H1 (cell line): ENCODE results near the gene LONP2. TPM values are rescaled to one million over a fixed set of nuclear protein-coding genes. Genes with fewer than 3 reads are reported as not detected.
"Not testable (repeated sequence)": the region's sequence is repeated elsewhere in the genome, so short reads cannot be mapped to it uniquely, and the experiment has no call there.

Source experiments
- CTCF ChIA-PET: fragments of 300-600 bp; sonication (Branson Sonifier 250); formaldehyde crosslinking; loops from one replicate; lab custom pipeline; 2021; ENCODE audit not compliant: partially characterized antibody; lab: Charles Lee
- POLR2A ChIA-PET: fragments of 300-600 bp; sonication (Branson Sonifier 250); formaldehyde crosslinking; loops from one replicate; lab custom pipeline; 2021; ENCODE audit warnings: inconsistent platforms; ENCODE audit not compliant: partially characterized antibody; lab: Charles Lee
- DNase-seq, 2 experiments: peaks; one replicate each; pipeline versions ENCODE4 v3.0.0 to v3.0.0-alpha.2; 2010 to 2022; ENCODE audit warnings: low spot score in 2 of 2, low read depth in 1 of 2, mixed read lengths in 1 of 2
- FAIRE-seq: peaks from 2 replicates; lab custom pipeline; 2011; peaks lifted over from hg19 to GRCh38; lab: Jason Lieb, UNC
- H2AFZ ChIP-seq: 2 replicates; pipeline ENCODE4 v1.8.1; 2012; ENCODE audit warnings: low read length, inconsistent platforms
- H2AK5ac ChIP-seq: 2 replicates; pipeline ENCODE4 v1.6.1; 2013; ENCODE audit warnings: low read depth, low read length
- H2BK120ac ChIP-seq: replicated peaks from 2 replicates; pipeline ENCODE3; 2013; ENCODE audit warnings: low read depth, low read length, inconsistent platforms
- H2BK12ac ChIP-seq: 2 replicates; pipeline ENCODE4 v1.6.1; 2013; ENCODE audit warnings: low read depth, low read length
- H2BK15ac ChIP-seq: 2 replicates; pipeline ENCODE4 v1.6.1; 2013; ENCODE audit warnings: low read length
- H2BK20ac ChIP-seq: 2 replicates; pipeline ENCODE4 v1.6.1; 2013; ENCODE audit warnings: low read length
- H2BK5ac ChIP-seq: 2 replicates; pipeline ENCODE4 v1.6.1; 2013; ENCODE audit warnings: low read depth, low read length
- H3K14ac ChIP-seq: 2 replicates; pipeline ENCODE4 v1.6.1; 2013; ENCODE audit warnings: inconsistent platforms; ENCODE audit not compliant: insufficient read length
- H3K18ac ChIP-seq: 2 replicates; pipeline ENCODE4 v1.6.1; 2013; ENCODE audit warnings: low read length; ENCODE audit errors: extremely low read depth
- H3K23ac ChIP-seq: 2 replicates; pipeline ENCODE4 v1.6.1; 2013; ENCODE audit warnings: inconsistent platforms; ENCODE audit not compliant: insufficient read length
- H3K23me2 ChIP-seq: 2 replicates; pipeline ENCODE4 v1.6.1; 2013; ENCODE audit warnings: low read depth, low read length
- H3K27ac ChIP-seq: 2 replicates; pipeline ENCODE4 v1.6.1; 2011; ENCODE audit warnings: low read depth, low read length, inconsistent platforms
- H3K27me3 ChIP-seq, 4 experiments: replicated peaks in 1 of 4; 1 replicate in 1 of 4; 2 replicates in 3 of 4; pipeline versions ENCODE4 v1.6.1 to v1.8.1; 2011 to 2013; ENCODE audit warnings: low read length in 3 of 4, mild to moderate bottlenecking in 3 of 4, inconsistent platforms in 2 of 4, mixed read lengths in 2 of 4, moderate library complexity in 1 of 4; ENCODE audit not compliant: control insufficient read depth in 3 of 4, insufficient read depth in 3 of 4; ENCODE audit errors: extremely low read depth in 1 of 4
- H3K36me3 ChIP-seq, 4 experiments: 2 replicates each; pipeline versions ENCODE4 v1.6.1 to v1.8.1; 2011 to 2013; ENCODE audit warnings: mild to moderate bottlenecking in 4 of 4, low read length in 3 of 4, moderate library complexity in 2 of 4, control low read depth in 1 of 4, inconsistent platforms in 1 of 4; ENCODE audit not compliant: insufficient read depth in 4 of 4, control insufficient read depth in 2 of 4
- H3K4ac ChIP-seq: replicated peaks from 2 replicates; pipeline ENCODE3; 2013; ENCODE audit warnings: low read length, low read depth, mixed read lengths, inconsistent platforms; ENCODE audit not compliant: insufficient read length
- H3K4me1 ChIP-seq, 4 experiments: replicated peaks in 1 of 4; 1 replicate in 1 of 4; 2 replicates in 3 of 4; pipeline versions ENCODE4 v1.6.1 to v1.8.1; 2011 to 2013; ENCODE audit warnings: low read length in 3 of 4, inconsistent platforms in 2 of 4, mixed read lengths in 1 of 4; ENCODE audit not compliant: insufficient read depth in 4 of 4, control insufficient read depth in 3 of 4
- H3K4me2 ChIP-seq, 2 experiments: 2 replicates each; pipeline versions ENCODE4 v1.6.1 to v1.8.1; 2011 to 2013; ENCODE audit warnings: low read depth in 2 of 2, low read length in 2 of 2, control low read depth in 1 of 2, inconsistent platforms in 1 of 2, mild to moderate bottlenecking in 1 of 2; ENCODE audit not compliant: insufficient read depth in 1 of 2
- H3K4me3 ChIP-seq, 4 experiments: fragments of 200-600, 300-600 bp in 1 of 4; sonication (generic), shearing (Covaris generic), sonication (Bioruptor Twin) in 1 of 4; 2 replicates each; pipeline versions ENCODE4 v1.5.1 to v1.8.1; 2011 to 2016; ENCODE audit warnings: low read length in 4 of 4, low read depth in 3 of 4, control low read depth in 2 of 4, inconsistent platforms in 2 of 4, mild to moderate bottlenecking in 2 of 4, mixed read lengths in 1 of 4, moderate library complexity in 1 of 4; ENCODE audit not compliant: insufficient read depth in 2 of 4; ENCODE audit errors: extremely low read depth in 1 of 4
- H3K56ac ChIP-seq: replicated peaks from 2 replicates; pipeline ENCODE3; 2013; ENCODE audit warnings: low read depth, mild to moderate bottlenecking, mixed read lengths, low read length, inconsistent platforms; ENCODE audit not compliant: insufficient read length
- H3K79me1 ChIP-seq: 2 replicates; pipeline ENCODE4 v1.6.1; 2013; ENCODE audit warnings: low read depth, low read length, control low read depth
- H3K79me2 ChIP-seq, 2 experiments: 2 replicates each; pipeline versions ENCODE4 v1.6.1 to v1.8.1; 2012 to 2013; ENCODE audit warnings: low read length in 2 of 2, mild to moderate bottlenecking in 2 of 2, inconsistent platforms in 1 of 2; ENCODE audit not compliant: insufficient read depth in 2 of 2, control insufficient read depth in 1 of 2
- H3K9ac ChIP-seq, 4 experiments: replicated peaks in 1 of 4; 1 replicate in 1 of 4; 2 replicates in 3 of 4; pipeline versions ENCODE4 v1.6.1 to v1.8.1; 2011 to 2013; ENCODE audit warnings: low read depth in 3 of 4, low read length in 3 of 4, control low read depth in 2 of 4, mild to moderate bottlenecking in 2 of 4, moderate library complexity in 2 of 4, inconsistent platforms in 1 of 4; ENCODE audit errors: extremely low read depth in 1 of 4
- H3K9me3 ChIP-seq, 2 experiments: 2 replicates each; pipeline versions ENCODE4 v1.6.1 to v1.8.1; 2012 to 2013; ENCODE audit warnings: mild to moderate bottlenecking in 2 of 2, moderate library complexity in 2 of 2, control low read depth in 1 of 2, inconsistent platforms in 1 of 2, low read depth in 1 of 2, low read length in 1 of 2, mixed read lengths in 1 of 2; ENCODE audit not compliant: insufficient read depth in 2 of 2
- H4K20me1 ChIP-seq, 2 experiments: replicated peaks in 1 of 2; 2 replicates each; pipeline versions ENCODE3 to v1.8.1; 2011 to 2013; ENCODE audit warnings: inconsistent platforms in 2 of 2, low read length in 2 of 2, mild to moderate bottlenecking in 1 of 2; ENCODE audit not compliant: insufficient read depth in 2 of 2, control insufficient read depth in 1 of 2
- H4K5ac ChIP-seq: 2 replicates; pipeline ENCODE4 v1.6.1; 2013; ENCODE audit warnings: low read length, low read depth, mixed read lengths, inconsistent platforms; ENCODE audit not compliant: insufficient read length
- H4K8ac ChIP-seq: 2 replicates; pipeline ENCODE4 v1.8.0; 2013; ENCODE audit warnings: mild to moderate bottlenecking, moderate library complexity, low read length, inconsistent platforms; ENCODE audit not compliant: insufficient read depth; ENCODE audit errors: extremely low read depth
- H4K91ac ChIP-seq: replicated peaks from 2 replicates; pipeline ENCODE3; 2013; ENCODE audit warnings: low read length, mixed read lengths, inconsistent platforms; ENCODE audit not compliant: insufficient read length
- WGBS, 2 experiments: shearing (Covaris generic) in 1 of 2; methylation state at CpG; one replicate each; pipeline versions ENCODE4 v1.1.6 to v1.1.7; 2013 to 2015; ENCODE audit warnings: low lambda C conversion rate in 2 of 2, mixed read lengths in 2 of 2, inconsistent platforms in 1 of 2, low coverage in 1 of 2, missing lambda C conversion rate in 1 of 2; ENCODE audit not compliant: insufficient replicate concordance in 2 of 2, insufficient coverage in 1 of 2, insufficient read length in 1 of 2; ENCODE audit errors: extremely low coverage in 1 of 2, missing lambda C conversion rate in 1 of 2; 5-methylcytosine and 5-hydroxymethylcytosine counted together
- polyA plus RNA-seq, 7 experiments: library from polyadenylated mRNA; depleted of rRNA in 3 of 7; stranded (reverse) in 5 of 7; unstranded in 2 of 7; fragments of >200 nt in 5 of 7; fragments of 200-250 nt in 2 of 7; gene quantifications; 1 replicate in 5 of 7; 2 replicates in 1 of 7; 4 replicates in 1 of 7; pipeline versions ENCODE4 v1.2.1 to v1.2.3, GENCODE V29; 2011 to 2013; ENCODE audit warnings: missing spikeins in 2 of 7, mixed read lengths in 2 of 7
- total RNA-seq: library from RNA; stranded (reverse); fragmentation: NEBNext Ultra II Directional; extraction: Animal tissue kit (Norgen Biotek cat#: 25700); gene quantifications from 2 replicates; pipeline ENCODE4 v1.2.1, GENCODE V29; 2021

Gene LONP2
- total and polyA plus RNA-seq, 2 of the 8 experiments (the other 6 are each of a cell fraction or from before 2014, with no cell fraction given) = 8.1 to 23.1 TPM

DNA sequence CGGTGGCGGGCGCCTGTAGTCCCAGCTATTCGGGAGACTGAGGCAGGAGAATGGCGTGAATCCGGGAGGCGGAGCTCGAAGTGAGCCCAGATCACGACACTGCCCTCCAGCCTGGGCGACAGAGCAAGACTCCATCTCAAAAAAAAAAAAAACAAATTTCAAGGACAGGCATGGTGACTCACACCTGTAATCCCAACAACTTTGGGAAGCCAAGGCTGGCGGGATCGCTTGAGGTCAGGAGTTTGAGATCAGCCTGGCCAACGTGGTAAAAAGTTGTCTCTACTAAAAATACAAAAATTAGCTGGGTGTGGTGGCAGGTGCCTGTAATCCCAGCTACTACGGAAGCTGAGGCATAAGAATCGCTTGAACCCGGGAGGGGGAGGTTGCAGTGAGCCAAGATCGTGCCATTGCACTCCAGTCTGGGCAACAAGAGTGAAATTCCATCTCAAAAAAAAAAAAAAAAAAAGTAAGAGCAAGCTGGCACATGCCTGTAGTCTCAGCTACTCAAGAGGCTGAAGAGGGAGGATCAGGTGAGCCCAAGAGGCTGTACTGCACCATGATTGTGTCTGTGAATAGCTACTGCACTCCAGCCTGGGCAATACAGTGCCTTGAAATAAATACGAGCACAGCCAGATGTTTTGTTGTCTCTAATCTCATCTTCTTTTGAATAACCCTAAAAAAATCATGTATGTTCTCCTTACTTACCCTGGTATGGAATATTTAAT is 126.7 kb downstream of the LONP2 start:
- H2BK15ac ChIP-seq, H3K27ac ChIP-seq, H3K4me3 ChIP-seq, H2AFZ ChIP-seq, H3K79me1 ChIP-seq, H3K9ac ChIP-seq, H3K18ac ChIP-seq, H2BK20ac ChIP-seq, H4K8ac ChIP-seq, H4K5ac ChIP-seq, H3K36me3 ChIP-seq, H3K4me2 ChIP-seq, DNase-seq, H2BK120ac ChIP-seq, H3K4ac ChIP-seq, H3K27me3 ChIP-seq, H2BK5ac ChIP-seq, H3K56ac ChIP-seq, FAIRE-seq, H3K23me2 ChIP-seq, H3K14ac ChIP-seq, H2AK5ac ChIP-seq, H3K9me3 ChIP-seq, H2BK12ac ChIP-seq, H4K91ac ChIP-seq, H3K4me1 ChIP-seq, CTCF ChIA-PET, H3K23ac ChIP-seq: not testable (repeated sequence)
- H3K79me2 ChIP-seq = peaks cover 14 to 99% of the 10 kb centered on the region in 2 experiments
- POLR2A ChIA-PET = interaction anchor here (3.6 to 8.9 kb wide), 3 partner anchors 8 to 16 kb away, joined by 8 to 156 read pairs (median 95); partner anchors contain the start of gene SIAH1
- peaks cover 13 to 22% of the 10 kb centered on the region in 2 experiments for H4K20me1 ChIP-seq
- WGBS, 2 experiments = 93% methylated on average over 18 of the region's 18 CpGs; no CpG with 5 or more reads in 1 of the 2 experiments
